ENCODE measurements around the gene HAVCR2. TPM values are rescaled to one million over a fixed set of nuclear protein-coding genes. Genes with fewer than 3 reads are reported as not detected.

The HAVCR2 gene
- total and polyA plus RNA-seq, 9 of the 15 experiments (the other 6 are each of a cell fraction or from before 2014, with no cell fraction given) = 0.04 to 0.11 (median 0.06) TPM; not detected in 5

DNA sequence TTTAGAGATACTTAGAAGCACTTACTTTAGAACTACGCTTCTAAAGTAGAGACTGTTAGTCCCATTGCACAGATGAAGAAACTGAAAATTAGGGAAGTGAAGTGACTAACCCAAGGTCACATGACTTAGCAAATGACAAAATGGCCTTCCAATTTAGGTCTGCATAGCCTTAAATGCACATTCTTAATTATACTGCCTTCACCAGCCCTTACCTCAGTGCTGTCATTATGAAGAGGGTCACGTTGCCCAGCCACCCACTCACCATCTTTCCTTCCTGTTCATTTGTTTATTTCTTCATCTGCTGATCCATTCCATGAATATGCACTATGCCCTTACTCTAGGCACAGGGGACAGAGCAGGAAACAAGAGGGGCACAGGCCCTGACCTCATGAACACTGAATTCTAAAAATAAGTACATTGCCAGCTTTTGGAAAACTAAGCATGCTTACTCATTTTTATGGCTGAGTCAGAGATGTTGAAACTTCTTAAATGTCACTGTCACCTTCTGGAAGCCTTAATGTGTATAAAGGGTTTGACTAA lies 8.6 kb downstream of the HAVCR2 start (continued):
- TF ChIP-seq FOXM1 (IDR thresholded peaks at IDR 0.05; ENCODE audit: low read depth) (no peak), FOXM1 (CRISPR knock-in tag; IDR thresholded peaks at IDR 0.05; ENCODE audit: low read depth) (no peak), BDP1 (IDR thresholded peaks at IDR 0.05; ENCODE audit: insufficient read depth, insufficient read length) (no peak), RBM25 (IDR thresholded peaks at IDR 0.05; ENCODE audit: low read depth, low read length, severe bottlenecking) (peak; percentile 52), SPI1 (IDR thresholded peaks at IDR 0.05; ENCODE audit: borderline replicate concordance, low read depth, low read length) (0 out of 2 replicates have a peak, but pooled peaks have one; percentile 33), HOXB6 (CRISPR knock-in tag; IDR thresholded peaks at IDR 0.05; ENCODE audit: borderline replicate concordance) (no peak), HSF4 (CRISPR knock-in tag; IDR thresholded peaks at IDR 0.05; ENCODE audit: borderline replicate concordance) (no peak), MEF2A (IDR thresholded peaks at IDR 0.05; ENCODE audit: control insufficient read depth, low read depth, low read length) (peak; percentile 23; the same call in 1 of the 2 replicates), KLF16 (IDR thresholded peaks at IDR 0.05) (no peak), FOSL1 (tag; conservative IDR thresholded peaks at IDR 0.05) (peak; percentile 57), FOXP1 (CRISPR knock-in tag; IDR thresholded peaks at IDR 0.05) (no peak), ZNF324 (CRISPR knock-in tag; IDR thresholded peaks at IDR 0.05) (no peak), ZBTB8A (IDR thresholded peaks at IDR 0.05; ENCODE audit: partially characterized antibody) (no peak), SP1 (CRISPR knock-in tag; IDR thresholded peaks at IDR 0.05) (no peak)
- TF ChIP-seq, protein P1, sequence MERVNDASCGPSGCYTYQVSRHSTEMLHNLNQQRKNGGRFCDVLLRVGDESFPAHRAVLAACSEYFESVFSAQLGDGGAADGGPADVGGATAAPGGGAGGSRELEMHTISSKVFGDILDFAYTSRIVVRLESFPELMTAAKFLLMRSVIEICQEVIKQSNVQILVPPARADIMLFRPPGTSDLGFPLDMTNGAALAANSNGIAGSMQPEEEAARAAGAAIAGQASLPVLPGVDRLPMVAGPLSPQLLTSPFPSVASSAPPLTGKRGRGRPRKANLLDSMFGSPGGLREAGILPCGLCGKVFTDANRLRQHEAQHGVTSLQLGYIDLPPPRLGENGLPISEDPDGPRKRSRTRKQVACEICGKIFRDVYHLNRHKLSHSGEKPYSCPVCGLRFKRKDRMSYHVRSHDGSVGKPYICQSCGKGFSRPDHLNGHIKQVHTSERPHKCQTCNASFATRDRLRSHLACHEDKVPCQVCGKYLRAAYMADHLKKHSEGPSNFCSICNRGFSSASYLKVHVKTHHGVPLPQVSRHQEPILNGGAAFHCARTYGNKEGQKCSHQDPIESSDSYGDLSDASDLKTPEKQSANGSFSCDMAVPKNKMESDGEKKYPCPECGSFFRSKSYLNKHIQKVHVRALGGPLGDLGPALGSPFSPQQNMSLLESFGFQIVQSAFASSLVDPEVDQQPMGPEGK (CRISPR knock-in tag; IDR thresholded peaks at IDR 0.05; ENCODE audit: borderline replicate concordance) = no peak
- TF ChIP-seq, protein P2, sequence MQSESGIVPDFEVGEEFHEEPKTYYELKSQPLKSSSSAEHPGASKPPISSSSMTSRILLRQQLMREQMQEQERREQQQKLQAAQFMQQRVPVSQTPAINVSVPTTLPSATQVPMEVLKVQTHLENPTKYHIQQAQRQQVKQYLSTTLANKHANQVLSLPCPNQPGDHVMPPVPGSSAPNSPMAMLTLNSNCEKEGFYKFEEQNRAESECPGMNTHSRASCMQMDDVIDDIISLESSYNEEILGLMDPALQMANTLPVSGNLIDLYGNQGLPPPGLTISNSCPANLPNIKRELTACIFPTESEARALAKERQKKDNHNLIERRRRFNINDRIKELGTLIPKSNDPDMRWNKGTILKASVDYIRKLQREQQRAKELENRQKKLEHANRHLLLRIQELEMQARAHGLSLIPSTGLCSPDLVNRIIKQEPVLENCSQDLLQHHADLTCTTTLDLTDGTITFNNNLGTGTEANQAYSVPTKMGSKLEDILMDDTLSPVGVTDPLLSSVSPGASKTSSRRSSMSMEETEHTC (IDR thresholded peaks at IDR 0.05) = no peak
- TF ChIP-seq, protein P3, sequence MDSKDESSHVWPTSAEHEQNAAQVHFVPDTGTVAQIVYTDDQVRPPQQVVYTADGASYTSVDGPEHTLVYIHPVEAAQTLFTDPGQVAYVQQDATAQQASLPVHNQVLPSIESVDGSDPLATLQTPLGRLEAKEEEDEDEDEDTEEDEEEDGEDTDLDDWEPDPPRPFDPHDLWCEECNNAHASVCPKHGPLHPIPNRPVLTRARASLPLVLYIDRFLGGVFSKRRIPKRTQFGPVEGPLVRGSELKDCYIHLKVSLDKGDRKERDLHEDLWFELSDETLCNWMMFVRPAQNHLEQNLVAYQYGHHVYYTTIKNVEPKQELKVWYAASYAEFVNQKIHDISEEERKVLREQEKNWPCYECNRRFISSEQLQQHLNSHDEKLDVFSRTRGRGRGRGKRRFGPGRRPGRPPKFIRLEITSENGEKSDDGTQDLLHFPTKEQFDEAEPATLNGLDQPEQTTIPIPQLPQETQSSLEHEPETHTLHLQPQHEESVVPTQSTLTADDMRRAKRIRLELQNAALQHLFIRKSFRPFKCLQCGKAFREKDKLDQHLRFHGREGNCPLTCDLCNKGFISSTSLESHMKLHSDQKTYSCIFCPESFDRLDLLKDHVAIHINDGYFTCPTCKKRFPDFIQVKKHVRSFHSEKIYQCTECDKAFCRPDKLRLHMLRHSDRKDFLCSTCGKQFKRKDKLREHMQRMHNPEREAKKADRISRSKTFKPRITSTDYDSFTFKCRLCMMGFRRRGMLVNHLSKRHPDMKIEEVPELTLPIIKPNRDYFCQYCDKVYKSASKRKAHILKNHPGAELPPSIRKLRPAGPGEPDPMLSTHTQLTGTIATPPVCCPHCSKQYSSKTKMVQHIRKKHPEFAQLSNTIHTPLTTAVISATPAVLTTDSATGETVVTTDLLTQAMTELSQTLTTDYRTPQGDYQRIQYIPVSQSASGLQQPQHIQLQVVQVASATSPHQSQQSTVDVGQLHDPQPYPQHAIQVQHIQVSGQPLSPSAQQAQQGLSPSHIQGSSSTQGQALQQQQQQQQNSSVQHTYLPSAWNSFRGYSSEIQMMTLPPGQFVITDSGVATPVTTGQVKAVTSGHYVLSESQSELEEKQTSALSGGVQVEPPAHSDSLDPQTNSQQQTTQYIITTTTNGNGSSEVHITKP (IDR thresholded peaks at IDR 0.05; ENCODE audit: partially characterized antibody) = no peak
- TF ChIP-seq, protein P4, sequence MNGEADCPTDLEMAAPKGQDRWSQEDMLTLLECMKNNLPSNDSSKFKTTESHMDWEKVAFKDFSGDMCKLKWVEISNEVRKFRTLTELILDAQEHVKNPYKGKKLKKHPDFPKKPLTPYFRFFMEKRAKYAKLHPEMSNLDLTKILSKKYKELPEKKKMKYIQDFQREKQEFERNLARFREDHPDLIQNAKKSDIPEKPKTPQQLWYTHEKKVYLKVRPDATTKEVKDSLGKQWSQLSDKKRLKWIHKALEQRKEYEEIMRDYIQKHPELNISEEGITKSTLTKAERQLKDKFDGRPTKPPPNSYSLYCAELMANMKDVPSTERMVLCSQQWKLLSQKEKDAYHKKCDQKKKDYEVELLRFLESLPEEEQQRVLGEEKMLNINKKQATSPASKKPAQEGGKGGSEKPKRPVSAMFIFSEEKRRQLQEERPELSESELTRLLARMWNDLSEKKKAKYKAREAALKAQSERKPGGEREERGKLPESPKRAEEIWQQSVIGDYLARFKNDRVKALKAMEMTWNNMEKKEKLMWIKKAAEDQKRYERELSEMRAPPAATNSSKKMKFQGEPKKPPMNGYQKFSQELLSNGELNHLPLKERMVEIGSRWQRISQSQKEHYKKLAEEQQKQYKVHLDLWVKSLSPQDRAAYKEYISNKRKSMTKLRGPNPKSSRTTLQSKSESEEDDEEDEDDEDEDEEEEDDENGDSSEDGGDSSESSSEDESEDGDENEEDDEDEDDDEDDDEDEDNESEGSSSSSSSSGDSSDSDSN (IDR thresholded peaks at IDR 0.05; ENCODE audit: borderline replicate concordance in 1 of 2, low read depth in 2 of 2, low read length in 2 of 2) = no peak

Measured in K562 (cell line).